ENCODE results near the gene TOMM6. TPM values are rescaled to one million over a fixed set of nuclear protein-coding genes. Genes with fewer than 3 reads are reported as not detected.

TOMM6 gene
- total RNA-seq, 1 experiment from 2014 or later = 202 TPM

DNA sequence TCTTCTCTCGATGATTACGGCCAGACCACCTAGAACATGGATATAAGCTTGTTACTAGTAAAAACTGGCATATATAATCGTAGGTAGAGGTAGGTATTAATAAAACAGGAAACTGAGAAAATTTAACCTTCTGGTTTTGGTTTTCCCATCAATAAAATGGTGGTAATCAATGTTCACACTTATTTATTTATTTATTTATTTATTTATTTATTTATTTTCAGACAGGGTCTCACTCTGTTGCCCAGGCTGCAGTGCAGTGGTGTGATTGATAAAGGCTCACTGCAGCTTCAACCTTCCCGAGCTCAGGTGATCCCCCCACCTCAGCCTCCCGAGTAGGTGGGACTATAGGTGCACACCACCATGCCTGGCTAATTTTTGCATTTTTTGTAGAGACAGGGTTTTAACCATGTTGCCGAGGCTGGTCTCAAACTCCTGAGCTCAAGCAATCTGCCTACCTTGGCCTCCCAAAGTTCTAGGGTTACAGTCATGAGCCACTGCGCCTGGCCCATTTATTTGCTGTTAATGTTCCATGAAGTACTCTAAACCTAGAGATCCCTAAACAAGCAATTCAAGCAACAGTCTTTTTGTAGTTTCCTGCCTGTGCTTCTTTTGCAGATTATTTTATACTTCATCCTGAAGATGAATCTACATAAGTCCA lies 11.5 kb downstream of the TOMM6 start:
- Mint-ChIP-seq H3K4me3 (ENCODE audit: unreplicated experiment) (no peak overlapping the region), H3K9me3 (ENCODE audit: unreplicated experiment) (no peaks in the 10 kb centered on the region), H3K27ac (ENCODE audit: low read depth, unreplicated experiment) (no peak overlapping the region), H3K4me1 (ENCODE audit: insufficient read depth, unreplicated experiment) (peaks cover 5% of the 10 kb centered on the region), H3K27me3 (ENCODE audit: insufficient read depth, unreplicated experiment) (no peaks in the 10 kb centered on the region), H3K36me3 (ENCODE audit: insufficient read depth, unreplicated experiment) (peaks cover 5% of the 10 kb centered on the region)
- TF ChIP-seq, protein P1, sequence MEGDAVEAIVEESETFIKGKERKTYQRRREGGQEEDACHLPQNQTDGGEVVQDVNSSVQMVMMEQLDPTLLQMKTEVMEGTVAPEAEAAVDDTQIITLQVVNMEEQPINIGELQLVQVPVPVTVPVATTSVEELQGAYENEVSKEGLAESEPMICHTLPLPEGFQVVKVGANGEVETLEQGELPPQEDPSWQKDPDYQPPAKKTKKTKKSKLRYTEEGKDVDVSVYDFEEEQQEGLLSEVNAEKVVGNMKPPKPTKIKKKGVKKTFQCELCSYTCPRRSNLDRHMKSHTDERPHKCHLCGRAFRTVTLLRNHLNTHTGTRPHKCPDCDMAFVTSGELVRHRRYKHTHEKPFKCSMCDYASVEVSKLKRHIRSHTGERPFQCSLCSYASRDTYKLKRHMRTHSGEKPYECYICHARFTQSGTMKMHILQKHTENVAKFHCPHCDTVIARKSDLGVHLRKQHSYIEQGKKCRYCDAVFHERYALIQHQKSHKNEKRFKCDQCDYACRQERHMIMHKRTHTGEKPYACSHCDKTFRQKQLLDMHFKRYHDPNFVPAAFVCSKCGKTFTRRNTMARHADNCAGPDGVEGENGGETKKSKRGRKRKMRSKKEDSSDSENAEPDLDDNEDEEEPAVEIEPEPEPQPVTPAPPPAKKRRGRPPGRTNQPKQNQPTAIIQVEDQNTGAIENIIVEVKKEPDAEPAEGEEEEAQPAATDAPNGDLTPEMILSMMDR (IDR thresholded peaks at IDR 0.05; ENCODE audit: unreplicated experiment) = no peak
- ChIA-PET POLR2A (interaction anchor here (1.7 to 2.6 kb wide), 2 partner anchors 12 to 246 kb away, joined by 10 to 18 read pairs; partner anchors contain the start of gene TOMM6), CTCF (interaction anchor here (0.6 to 3.8 kb wide), 5 partner anchors 11 to 244 kb away, joined by 3 to 37 read pairs (median 4); partner anchors contain the start of gene TOMM6)
- DNase-seq (ENCODE audit: unreplicated experiment) = no peak
- BruUV-seq (replicated peaks) = no TSS peak
- intact Hi-C loops (cut with micrococcal nuclease) = no loop called here

DNA sequence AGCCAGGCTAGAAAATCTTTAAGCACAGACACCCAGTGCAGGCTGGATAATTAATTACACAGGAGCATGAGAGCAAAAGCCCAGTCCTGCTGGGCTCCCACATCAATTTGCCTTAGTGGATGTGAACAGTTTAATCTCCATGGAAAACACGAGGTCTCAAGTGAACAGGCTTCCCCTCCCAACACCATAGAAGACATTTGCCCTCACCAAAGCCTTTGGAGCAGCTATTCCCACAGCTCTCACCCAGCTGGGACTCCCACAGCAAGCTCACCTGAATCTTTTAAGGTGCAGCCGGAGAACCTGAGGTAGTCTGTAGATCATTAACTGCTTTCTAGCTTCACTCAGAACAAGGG lies 12.0 kb downstream of the TOMM6 start:
- TF ChIP-seq, protein P1 (IDR thresholded peaks at IDR 0.05; ENCODE audit: unreplicated experiment) = no peak
- peaks cover 5% of the 10 kb centered on the region for H3K36me3 Mint-ChIP-seq (ENCODE audit: insufficient read depth, unreplicated experiment)
- no peaks in the 10 kb centered on the region for H3K9me3 Mint-ChIP-seq (ENCODE audit: unreplicated experiment)
- DNase-seq (ENCODE audit: unreplicated experiment) = no peak
- BruUV-seq (replicated peaks) = no TSS peak
- H3K27me3 Mint-ChIP-seq (ENCODE audit: insufficient read depth, unreplicated experiment) = no peaks in the 10 kb centered on the region
- no peak overlapping the region for H3K27ac Mint-ChIP-seq (ENCODE audit: low read depth, unreplicated experiment)
- H3K4me1 Mint-ChIP-seq (ENCODE audit: insufficient read depth, unreplicated experiment) = peaks cover 5% of the 10 kb centered on the region
- intact Hi-C loops (cut with micrococcal nuclease) = no loop called here
- H3K4me3 Mint-ChIP-seq (ENCODE audit: unreplicated experiment) = no peak overlapping the region
- ChIA-PET POLR2A (interaction anchor here (1.7 to 2.6 kb wide), 2 partner anchors 12 to 246 kb away, joined by 10 to 18 read pairs; partner anchors contain the start of gene TOMM6), CTCF (interaction anchor here (0.6 to 3.8 kb wide), 6 partner anchors 12 to 244 kb away, joined by 3 to 37 read pairs (median 4); partner anchors contain the start of gene TOMM6)

DNA sequence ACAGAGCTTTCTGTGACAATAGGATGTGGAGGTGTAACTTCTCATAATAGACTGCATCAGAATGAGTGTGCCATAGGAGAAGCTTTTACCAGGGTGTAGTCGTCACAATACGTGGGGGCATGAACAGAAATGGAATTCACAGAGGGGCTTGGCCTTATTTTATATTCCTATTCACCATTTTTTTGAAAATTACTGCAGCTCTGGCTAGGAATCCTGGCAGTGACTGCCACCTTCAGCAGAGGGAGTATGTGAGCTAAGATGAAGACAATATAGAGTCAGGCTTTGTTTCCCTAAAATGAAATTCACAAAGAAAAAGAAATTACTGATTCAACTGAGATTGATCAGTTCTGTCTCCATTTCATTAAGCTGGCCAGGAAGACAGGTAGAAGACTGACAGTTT lies 13.9 kb downstream of the TOMM6 start:
- intact Hi-C loops (cut with micrococcal nuclease) = loop anchor here (1.0 to 5.0 kb wide), 3 partner anchors 121 to 243 kb away; partner anchors contain the start of genes BYSL and MED20
- Mint-ChIP-seq H3K9me3 (ENCODE audit: unreplicated experiment) (no peaks in the 10 kb centered on the region), H3K36me3 (ENCODE audit: insufficient read depth, unreplicated experiment) (peaks cover 9% of the 10 kb centered on the region), H3K4me3 (ENCODE audit: unreplicated experiment) (no peak overlapping the region), H3K27ac (ENCODE audit: low read depth, unreplicated experiment) (no peak overlapping the region), H3K27me3 (ENCODE audit: insufficient read depth, unreplicated experiment) (no peaks in the 10 kb centered on the region), H3K4me1 (ENCODE audit: insufficient read depth, unreplicated experiment) (peaks cover 5% of the 10 kb centered on the region)
- DNase-seq (ENCODE audit: unreplicated experiment) = peak; percentile 44
- CTCF ChIA-PET = interaction anchor here (0.6 to 3.8 kb wide), 20 partner anchors 8 to 947 kb away, joined by 3 to 37 read pairs (median 5); partner anchors contain the start of genes BYSL and MED20
- TF ChIP-seq, protein P1 (IDR thresholded peaks at IDR 0.05; ENCODE audit: unreplicated experiment) = peak; percentile 55
- no TSS peak for BruUV-seq (replicated peaks)
- POLR2A ChIA-PET = interaction anchor here (0.7 to 2.6 kb wide), 7 partner anchors 10 to 244 kb away, joined by 3 to 18 read pairs (median 6); partner anchors contain the start of genes MED20 and TOMM6
